HCT116 (cell line): ENCODE results near the gene SBNO2. TPM values are rescaled to one million over a fixed set of nuclear protein-coding genes. Genes with fewer than 3 reads are reported as not detected.

Source experiments
- ATAC-seq: fragments of 200-7000 bp; cut with Tn5 transposase; 2 replicates; pipeline ENCODE4 v1.9.1; 2020; ENCODE audit warnings: mild to moderate bottlenecking, moderate library complexity
- BruUV-seq: library from RNA; stranded (reverse); fragments of 400-500 nt; replicated peaks from 2 replicates; lab custom pipeline; 2021; lab: Mats Ljungman, UMichigan
- CTCF ChIA-PET: fragments of 300-600 bp; sonication (Branson Sonifier 250); formaldehyde crosslinking; loops from one replicate; lab custom pipeline; 2021; ENCODE audit warnings: antibody characterized with exemption; lab: Charles Lee
- POLR2A ChIA-PET: fragments of 300-600, 350-600 bp; sonication (Branson Sonifier 250); formaldehyde crosslinking; loops from one replicate; lab custom pipeline; 2021; ENCODE audit warnings: antibody characterized with exemption; lab: Charles Lee
- RAD21 ChIA-PET, 2 experiments: fragments of 300-600 bp; sonication (Branson Sonifier 250); formaldehyde crosslinking; loops; one replicate each; lab custom pipeline; 2023; ENCODE audit warnings: low total read pairs in 2 of 2; ENCODE audit not compliant: uncharacterized antibody in 2 of 2, unreplicated experiment in 2 of 2, low non-redundant PET in 1 of 2; lab: Charles Lee
- DNase-seq: peaks from one replicate; pipeline ENCODE4 v3.0.0-alpha.2; 2010; ENCODE audit warnings: low read depth, low spot score
- H2AFZ ChIP-seq: fragments of 200-600 bp; shearing (Covaris generic), sonication (generic); 2 replicates; pipeline ENCODE4 v1.6.1; 2017; ENCODE audit warnings: low read depth, mixed run types, mixed read lengths, antibody characterized with exemption, low read length; ENCODE audit not compliant: poor library complexity, severe bottlenecking
- H3K27ac ChIP-seq: 2 replicates; pipeline ENCODE4 v1.5.1; 2012; ENCODE audit warnings: low read depth, low read length
- H3K27me3 ChIP-seq: fragments of 200-600 bp; sonication (generic); 2 replicates; pipeline ENCODE4 v1.6.1; 2016; ENCODE audit warnings: mixed run types, low read length, mixed read lengths; ENCODE audit not compliant: insufficient read depth
- H3K36me3 ChIP-seq, 2 experiments: fragments of 200-500 bp in 1 of 2; fragments of 200-600 bp in 1 of 2; sonication (Bioruptor generic) in 1 of 2; sonication (generic) in 1 of 2; 2 replicates each; pipeline versions ENCODE4 v1.5.1 to v1.6.1; 2014 to 2016; ENCODE audit warnings: low read length in 2 of 2, inconsistent platforms in 1 of 2, mixed read lengths in 1 of 2, mixed run types in 1 of 2; ENCODE audit not compliant: insufficient read depth in 2 of 2, control insufficient read depth in 1 of 2
- H3K4me1 ChIP-seq, 2 experiments: fragments of 200-600 bp in 1 of 2; sonication (generic) in 1 of 2; 2 replicates each; pipeline versions ENCODE4 v1.5.1 to v1.6.1; 2012 to 2017; ENCODE audit warnings: low read length in 2 of 2, inconsistent platforms in 1 of 2, mild to moderate bottlenecking in 1 of 2, mixed read lengths in 1 of 2, mixed run types in 1 of 2, moderate library complexity in 1 of 2; ENCODE audit not compliant: insufficient read depth in 2 of 2, control insufficient read depth in 1 of 2
- H3K4me2 ChIP-seq: fragments of 200-600 bp; sonication (generic); 2 replicates; pipeline ENCODE4 v1.6.1; 2017; ENCODE audit warnings: mixed run types, low read length, mixed read lengths
- H3K4me3 ChIP-seq, 2 experiments: fragments of 200-600 bp in 1 of 2; sonication (generic) in 1 of 2; replicated peaks in 1 of 2; 2 replicates each; pipeline ENCODE4 v1.5.1; 2011 to 2016; ENCODE audit warnings: low read length in 2 of 2, control low read depth in 1 of 2, low read depth in 1 of 2, mild to moderate bottlenecking in 1 of 2, mixed read lengths in 1 of 2, mixed run types in 1 of 2
- H3K79me2 ChIP-seq: fragments of 200-600 bp; sonication (generic); 2 replicates; pipeline ENCODE4 v1.6.1; 2017; ENCODE audit warnings: mild to moderate bottlenecking, mixed run types, low read length, moderate library complexity, mixed read lengths; ENCODE audit not compliant: insufficient read depth
- H3K9ac ChIP-seq: fragments of 200-600 bp; sonication (generic); 2 replicates; pipeline ENCODE4 v1.6.1; 2016; ENCODE audit warnings: low read length, mixed read lengths
- H3K9me2 ChIP-seq: fragments of 200-600 bp; sonication (generic), shearing (Covaris generic); 2 replicates; pipeline ENCODE4 v1.6.1; 2017; ENCODE audit warnings: mixed run types, mild to moderate bottlenecking, moderate library complexity; ENCODE audit not compliant: insufficient read depth
- H3K9me3 ChIP-seq, 2 experiments: fragments of 200-500 bp in 1 of 2; fragments of 200-600 bp in 1 of 2; sonication (Bioruptor generic) in 1 of 2; sonication (generic) in 1 of 2; 2 replicates each; pipeline ENCODE4 v1.6.1; 2014 to 2017; ENCODE audit warnings: low read length in 2 of 2, mixed read lengths in 2 of 2, inconsistent platforms in 1 of 2, low read depth in 1 of 2, mild to moderate bottlenecking in 1 of 2, mixed run types in 1 of 2, moderate library complexity in 1 of 2; ENCODE audit not compliant: control insufficient read depth in 1 of 2, insufficient read depth in 1 of 2
- H4K20me1 ChIP-seq: fragments of 200-600 bp; sonication (generic), shearing (Covaris generic); 2 replicates; pipeline ENCODE4 v1.6.1; 2017; ENCODE audit warnings: mixed run types, mild to moderate bottlenecking, moderate library complexity; ENCODE audit not compliant: insufficient read depth
- CBX3 ChIP-seq: IDR thresholded peaks from 2 replicates; pipeline ENCODE4 v1.6.1; 2012; ENCODE audit warnings: low read depth
- CEBPB ChIP-seq: IDR thresholded peaks from 2 replicates; pipeline ENCODE4 v1.6.1; 2012; ENCODE audit warnings: low read depth
- EGR1 ChIP-seq: IDR thresholded peaks from 2 replicates; pipeline ENCODE4 v1.6.1; 2012; ENCODE audit warnings: low read depth
- ELF1 ChIP-seq: IDR thresholded peaks from 2 replicates; pipeline ENCODE4 v1.6.1; 2012; ENCODE audit warnings: low read depth, borderline replicate concordance
- EZH2phosphoT487 ChIP-seq: fragments of 200-600 bp; IDR thresholded peaks from 2 replicates; pipeline ENCODE4 v1.6.1; 2018; ENCODE audit warnings: antibody characterized with exemption, borderline replicate concordance
- FOSL1 ChIP-seq: IDR thresholded peaks from 2 replicates; pipeline ENCODE4 v1.6.1; 2012; ENCODE audit warnings: low read depth
- JUND ChIP-seq: IDR thresholded peaks from 2 replicates; pipeline ENCODE4 v1.6.1; 2012
- POLR2A ChIP-seq: IDR thresholded peaks from 2 replicates; pipeline ENCODE4 v1.7.0; 2011; ENCODE audit warnings: borderline replicate concordance; ENCODE audit not compliant: insufficient read depth, insufficient read length; ENCODE audit errors: extremely low read depth
- SP1 ChIP-seq: IDR thresholded peaks from 2 replicates; pipeline ENCODE4 v1.6.1; 2012; ENCODE audit warnings: low read depth
- SRF ChIP-seq: IDR thresholded peaks from 2 replicates; pipeline ENCODE4 v1.6.1; 2012; ENCODE audit warnings: low read depth
- YY1 ChIP-seq: IDR thresholded peaks from 2 replicates; pipeline ENCODE4 v1.6.1; 2011; ENCODE audit warnings: low read length, low read depth, moderate library complexity, mild to moderate bottlenecking; ENCODE audit not compliant: insufficient replicate concordance; ENCODE audit errors: extremely low read depth
- ZFX ChIP-seq: fragments of 450-650 bp; IDR thresholded peaks from 2 replicates; pipeline ENCODE4 v1.6.1; 2017
- ZNF274 ChIP-seq: fragments of 200-500 bp; sonication (Bioruptor generic); IDR thresholded peaks from 2 replicates; pipeline ENCODE4 v1.6.1; 2014; ENCODE audit warnings: mild to moderate bottlenecking, low read depth, low read length, inconsistent platforms
- intact Hi-C: fragments of 100-400 bp; cut with micrococcal nuclease; formaldehyde crosslinking; loops from 2 replicates; pipeline ENCODE4 v1.10.0; 2022
- total RNA-seq: library from RNA; stranded (reverse); gene quantifications from one replicate; pipeline ENCODE4 v1.2.1, GENCODE V29; 2021; ENCODE audit not compliant: unreplicated experiment
- TF ChIP-seq, protein P1 (sequence below), 3 experiments: fragments of 200-600 bp in 1 of 3; sonication (generic) in 1 of 3; IDR thresholded peaks in 2 of 3; conservative IDR thresholded peaks in 1 of 3; 2 replicates each; pipeline ENCODE4 v1.5.1; 2012 to 2017; ENCODE audit warnings: low read depth in 2 of 3, low read length in 2 of 3, antibody characterized with exemption in 1 of 3, borderline replicate concordance in 1 of 3, control low read depth in 1 of 3, mild to moderate bottlenecking in 1 of 3, mixed read lengths in 1 of 3, mixed run types in 1 of 3, moderate library complexity in 1 of 3; ENCODE audit not compliant: insufficient read depth in 1 of 3
- TF ChIP-seq, protein P2 (sequence below): IDR thresholded peaks from 2 replicates; pipeline ENCODE4 v1.6.1; 2012; ENCODE audit warnings: low read depth
- TF ChIP-seq, protein P3 (sequence below): IDR thresholded peaks from 2 replicates; pipeline ENCODE4 v1.6.1; 2012
- TF ChIP-seq, protein P4 (sequence below): IDR thresholded peaks from 2 replicates; pipeline ENCODE4 v1.6.1; 2012

SBNO2 gene
- total RNA-seq, 1 experiment from 2014 or later: 66.4 TPM

DNA sequence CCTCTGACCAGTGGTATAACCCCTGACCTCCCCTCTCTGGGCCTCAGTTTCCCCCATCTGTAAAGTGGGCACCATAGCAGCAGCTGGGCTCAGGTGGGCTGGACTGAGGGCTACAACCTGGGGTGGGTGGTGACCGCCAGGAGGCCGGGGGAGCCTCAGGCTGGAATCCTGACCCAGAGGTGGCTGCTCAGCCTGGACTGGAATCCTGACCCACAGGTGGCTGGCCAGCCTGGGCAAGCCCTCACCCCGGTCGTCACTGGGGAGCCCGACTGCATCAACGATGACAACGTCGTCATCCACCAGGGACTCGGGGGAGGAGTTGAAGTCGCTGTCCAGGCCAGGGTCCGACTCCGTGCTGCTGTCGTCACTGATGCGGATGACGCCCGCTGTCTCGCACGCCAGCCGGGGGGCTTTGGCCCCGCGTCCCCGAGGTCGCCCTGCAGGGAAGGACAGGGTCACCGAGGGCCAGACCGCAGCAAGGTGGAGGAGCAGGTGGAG is 60.0 kb downstream of the SBNO2 start:
- Histone ChIP-seq H3K9me2 (no peaks in the 10 kb centered on the region), H3K27me3 (no peaks in the 10 kb centered on the region), H2AFZ (no peak overlapping the region), H3K27ac (peak overlapping the region; percentile 59; the same call in 1 of the 2 replicates), H3K4me3 (no peak overlapping the region), H3K4me1 (peaks cover 16 to 25% of the 10 kb centered on the region in 2 experiments), H4K20me1 (no peaks in the 10 kb centered on the region), H3K9ac (peak overlapping the region; percentile 39; the same call in 1 of the 2 replicates), H3K4me2 (peak overlapping the region; percentile 66), H3K9me3 (no peaks in the 10 kb centered on the region), H3K79me2 (no peaks in the 10 kb centered on the region), H3K36me3 (peaks cover 0 to 10% of the 10 kb centered on the region in 2 experiments; a peak in 1 of 4 replicates)
- intact Hi-C loops: loop anchor here (5.0 kb wide), 1 partner anchor 78 kb away; no protein-coding TSS in a partner anchor
- POLR2A ChIA-PET: interaction anchor here (0.7 to 1.6 kb wide), 4 partner anchors 10 to 86 kb away, joined by 3 to 10 read pairs (median 4); partner anchors contain the start of gene GPX4
- no TSS peak for BruUV-seq
- RAD21 ChIA-PET: interaction anchor here (0.6 to 1.1 kb wide), 8 partner anchors 9 to 124 kb away, joined by 3 to 10 read pairs (median 4); no protein-coding TSS in a partner anchor
- TF ChIP-seq FOSL1 (no peak), CBX3 (no peak), ELF1 (no peak), EZH2phosphoT487 (no peak), CEBPB (no peak), YY1 (no peak), EGR1 (no peak), ZNF274 (no peak), SP1 (no peak), SRF (no peak), POLR2A (no peak), ZFX (no peak), JUND (no peak)
- TF ChIP-seq, protein P1, sequence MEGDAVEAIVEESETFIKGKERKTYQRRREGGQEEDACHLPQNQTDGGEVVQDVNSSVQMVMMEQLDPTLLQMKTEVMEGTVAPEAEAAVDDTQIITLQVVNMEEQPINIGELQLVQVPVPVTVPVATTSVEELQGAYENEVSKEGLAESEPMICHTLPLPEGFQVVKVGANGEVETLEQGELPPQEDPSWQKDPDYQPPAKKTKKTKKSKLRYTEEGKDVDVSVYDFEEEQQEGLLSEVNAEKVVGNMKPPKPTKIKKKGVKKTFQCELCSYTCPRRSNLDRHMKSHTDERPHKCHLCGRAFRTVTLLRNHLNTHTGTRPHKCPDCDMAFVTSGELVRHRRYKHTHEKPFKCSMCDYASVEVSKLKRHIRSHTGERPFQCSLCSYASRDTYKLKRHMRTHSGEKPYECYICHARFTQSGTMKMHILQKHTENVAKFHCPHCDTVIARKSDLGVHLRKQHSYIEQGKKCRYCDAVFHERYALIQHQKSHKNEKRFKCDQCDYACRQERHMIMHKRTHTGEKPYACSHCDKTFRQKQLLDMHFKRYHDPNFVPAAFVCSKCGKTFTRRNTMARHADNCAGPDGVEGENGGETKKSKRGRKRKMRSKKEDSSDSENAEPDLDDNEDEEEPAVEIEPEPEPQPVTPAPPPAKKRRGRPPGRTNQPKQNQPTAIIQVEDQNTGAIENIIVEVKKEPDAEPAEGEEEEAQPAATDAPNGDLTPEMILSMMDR (IDR thresholded peaks at IDR 0.05 in 2 of 3, conservative IDR thresholded peaks at IDR 0.05 in 1 of 3; ENCODE audit: borderline replicate concordance in 1 of 3, insufficient read depth in 1 of 3, low read depth in 2 of 3, low read length in 2 of 3): no peak
- TF ChIP-seq, protein P2, sequence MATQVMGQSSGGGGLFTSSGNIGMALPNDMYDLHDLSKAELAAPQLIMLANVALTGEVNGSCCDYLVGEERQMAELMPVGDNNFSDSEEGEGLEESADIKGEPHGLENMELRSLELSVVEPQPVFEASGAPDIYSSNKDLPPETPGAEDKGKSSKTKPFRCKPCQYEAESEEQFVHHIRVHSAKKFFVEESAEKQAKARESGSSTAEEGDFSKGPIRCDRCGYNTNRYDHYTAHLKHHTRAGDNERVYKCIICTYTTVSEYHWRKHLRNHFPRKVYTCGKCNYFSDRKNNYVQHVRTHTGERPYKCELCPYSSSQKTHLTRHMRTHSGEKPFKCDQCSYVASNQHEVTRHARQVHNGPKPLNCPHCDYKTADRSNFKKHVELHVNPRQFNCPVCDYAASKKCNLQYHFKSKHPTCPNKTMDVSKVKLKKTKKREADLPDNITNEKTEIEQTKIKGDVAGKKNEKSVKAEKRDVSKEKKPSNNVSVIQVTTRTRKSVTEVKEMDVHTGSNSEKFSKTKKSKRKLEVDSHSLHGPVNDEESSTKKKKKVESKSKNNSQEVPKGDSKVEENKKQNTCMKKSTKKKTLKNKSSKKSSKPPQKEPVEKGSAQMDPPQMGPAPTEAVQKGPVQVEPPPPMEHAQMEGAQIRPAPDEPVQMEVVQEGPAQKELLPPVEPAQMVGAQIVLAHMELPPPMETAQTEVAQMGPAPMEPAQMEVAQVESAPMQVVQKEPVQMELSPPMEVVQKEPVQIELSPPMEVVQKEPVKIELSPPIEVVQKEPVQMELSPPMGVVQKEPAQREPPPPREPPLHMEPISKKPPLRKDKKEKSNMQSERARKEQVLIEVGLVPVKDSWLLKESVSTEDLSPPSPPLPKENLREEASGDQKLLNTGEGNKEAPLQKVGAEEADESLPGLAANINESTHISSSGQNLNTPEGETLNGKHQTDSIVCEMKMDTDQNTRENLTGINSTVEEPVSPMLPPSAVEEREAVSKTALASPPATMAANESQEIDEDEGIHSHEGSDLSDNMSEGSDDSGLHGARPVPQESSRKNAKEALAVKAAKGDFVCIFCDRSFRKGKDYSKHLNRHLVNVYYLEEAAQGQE: no peak
- TF ChIP-seq, protein P3, sequence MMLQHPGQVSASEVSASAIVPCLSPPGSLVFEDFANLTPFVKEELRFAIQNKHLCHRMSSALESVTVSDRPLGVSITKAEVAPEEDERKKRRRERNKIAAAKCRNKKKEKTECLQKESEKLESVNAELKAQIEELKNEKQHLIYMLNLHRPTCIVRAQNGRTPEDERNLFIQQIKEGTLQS: no peak
- TF ChIP-seq, protein P4, sequence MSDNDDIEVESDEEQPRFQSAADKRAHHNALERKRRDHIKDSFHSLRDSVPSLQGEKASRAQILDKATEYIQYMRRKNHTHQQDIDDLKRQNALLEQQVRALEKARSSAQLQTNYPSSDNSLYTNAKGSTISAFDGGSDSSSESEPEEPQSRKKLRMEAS: no peak
- ATAC-seq (no peak), DNase-seq (no peak)
- CTCF ChIA-PET: interaction anchor here (0.6 to 2.3 kb wide), 22 partner anchors 9 to 130 kb away, joined by 3 to 36 read pairs (median 5); partner anchors contain the start of genes ATP5F1D and GPX4
